Measurements from ENCODE around the gene SPATA6.

Gene SPATA6

GRCh38 chr1:48266576-48266975, 205.4 kb downstream of the SPATA6 start:
- Histone ChIP-seq H3K9me3 (ENCODE audit: control insufficient read depth in 5 of 5, low read length in 5 of 5) (peaks cover 0 to 3% (median 0%) of the 10 kb centered on the region in 5 donors), H3K36me3 (ENCODE audit: control insufficient read depth in 5 of 5, insufficient read depth in 5 of 5, low read length in 5 of 5) (no peaks in the 10 kb centered on the region), H3K4me3 (ENCODE audit: low read depth in 1 of 5, low read length in 5 of 5) (no peak overlapping the region), H3K27me3 (ENCODE audit: control insufficient read depth in 5 of 5, insufficient read depth in 4 of 5, low read length in 5 of 5) (no peaks in the 10 kb centered on the region), H3K27ac (ENCODE audit: low read depth, low read length) (no peak overlapping the region), H3K9ac (ENCODE audit: low read length in 5 of 5) (no peak overlapping the region), H3K4me1 (ENCODE audit: control insufficient read depth in 5 of 5, insufficient read depth in 5 of 5, low read length in 5 of 5) (peaks cover 0 to 21% (median 5%) of the 10 kb centered on the region in 5 donors)

GRCh38 chr1:48263041-48263440, 209.0 kb downstream of the SPATA6 start:
- no peaks in the 10 kb centered on the region for H3K36me3 ChIP-seq (ENCODE audit: control insufficient read depth in 5 of 5, insufficient read depth in 5 of 5, low read length in 5 of 5)
- H3K9ac ChIP-seq (ENCODE audit: low read length in 5 of 5): no peak overlapping the region
- peaks cover 0 to 3% (median 0%) of the 10 kb centered on the region in 5 donors for H3K9me3 ChIP-seq (ENCODE audit: control insufficient read depth in 5 of 5, low read length in 5 of 5)
- no peak overlapping the region for H3K4me3 ChIP-seq (ENCODE audit: low read depth in 1 of 5, low read length in 5 of 5)
- peaks cover 0 to 21% (median 5%) of the 10 kb centered on the region in 5 donors for H3K4me1 ChIP-seq (ENCODE audit: control insufficient read depth in 5 of 5, insufficient read depth in 5 of 5, low read length in 5 of 5)
- no peak overlapping the region for H3K27ac ChIP-seq (ENCODE audit: low read depth, low read length)
- H3K27me3 ChIP-seq (ENCODE audit: control insufficient read depth in 5 of 5, insufficient read depth in 4 of 5, low read length in 5 of 5): no peaks in the 10 kb centered on the region

- Histone ChIP-seq H3K4me3 (ENCODE audit: low read depth in 1 of 5, low read length in 5 of 5) (no peak overlapping the region), H3K36me3 (ENCODE audit: control insufficient read depth in 5 of 5, insufficient read depth in 5 of 5, low read length in 5 of 5) (no peaks in the 10 kb centered on the region), H3K27ac (ENCODE audit: low read depth, low read length) (no peak overlapping the region), H3K4me1 (ENCODE audit: control insufficient read depth in 5 of 5, insufficient read depth in 5 of 5, low read length in 5 of 5) (peaks cover 0 to 21% (median 5%) of the 10 kb centered on the region in 5 donors), H3K9me3 (ENCODE audit: control insufficient read depth in 5 of 5, low read length in 5 of 5) (no peaks in the 10 kb centered on the region), H3K27me3 (ENCODE audit: control insufficient read depth in 5 of 5, insufficient read depth in 4 of 5, low read length in 5 of 5) (no peaks in the 10 kb centered on the region), H3K9ac (ENCODE audit: low read length in 5 of 5) (no peak overlapping the region)
Observed at GRCh38 chr1:48261881-48262400, 210.1 kb downstream of the SPATA6 start.

GRCh38 chr1:48258106-48258505, 213.9 kb downstream of the SPATA6 start:
- H3K27ac ChIP-seq (ENCODE audit: low read depth, low read length): no peak overlapping the region
- H3K27me3 ChIP-seq (ENCODE audit: control insufficient read depth in 5 of 5, insufficient read depth in 4 of 5, low read length in 5 of 5): no peaks in the 10 kb centered on the region
- H3K36me3 ChIP-seq (ENCODE audit: control insufficient read depth in 5 of 5, insufficient read depth in 5 of 5, low read length in 5 of 5): no peaks in the 10 kb centered on the region
- no peaks in the 10 kb centered on the region for H3K9me3 ChIP-seq (ENCODE audit: control insufficient read depth in 5 of 5, low read length in 5 of 5)
- no peak overlapping the region for H3K9ac ChIP-seq (ENCODE audit: low read length in 5 of 5)
- no peak overlapping the region for H3K4me3 ChIP-seq (ENCODE audit: low read depth in 1 of 5, low read length in 5 of 5)
- peaks cover 0 to 13% (median 0%) of the 10 kb centered on the region in 5 donors for H3K4me1 ChIP-seq (ENCODE audit: control insufficient read depth in 5 of 5, insufficient read depth in 5 of 5, low read length in 5 of 5)

- H3K27me3 ChIP-seq (ENCODE audit: control insufficient read depth in 5 of 5, insufficient read depth in 4 of 5, low read length in 5 of 5): no peaks in the 10 kb centered on the region
- no peak overlapping the region for H3K27ac ChIP-seq (ENCODE audit: low read depth, low read length)
- no peaks in the 10 kb centered on the region for H3K9me3 ChIP-seq (ENCODE audit: control insufficient read depth in 5 of 5, low read length in 5 of 5)
- H3K4me1 ChIP-seq (ENCODE audit: control insufficient read depth in 5 of 5, insufficient read depth in 5 of 5, low read length in 5 of 5): no peaks in the 10 kb centered on the region
- no peak overlapping the region for H3K9ac ChIP-seq (ENCODE audit: low read length in 5 of 5)
- H3K36me3 ChIP-seq (ENCODE audit: control insufficient read depth in 5 of 5, insufficient read depth in 5 of 5, low read length in 5 of 5): no peaks in the 10 kb centered on the region
- no peak overlapping the region for H3K4me3 ChIP-seq (ENCODE audit: low read depth in 1 of 5, low read length in 5 of 5)
Observed at GRCh38 chr1:48254254-48254653, 217.8 kb downstream of the SPATA6 start.

GRCh38 chr1:48251821-48252220, 220.2 kb downstream of the SPATA6 start:
- H3K9ac ChIP-seq (ENCODE audit: low read length in 5 of 5): no peak overlapping the region
- no peaks in the 10 kb centered on the region for H3K27me3 ChIP-seq (ENCODE audit: control insufficient read depth in 5 of 5, insufficient read depth in 4 of 5, low read length in 5 of 5)
- H3K4me1 ChIP-seq (ENCODE audit: control insufficient read depth in 5 of 5, insufficient read depth in 5 of 5, low read length in 5 of 5): peaks cover 0 to 6% (median 2%) of the 10 kb centered on the region in 5 donors
- no peaks in the 10 kb centered on the region for H3K36me3 ChIP-seq (ENCODE audit: control insufficient read depth in 5 of 5, insufficient read depth in 5 of 5, low read length in 5 of 5)
- no peaks in the 10 kb centered on the region for H3K9me3 ChIP-seq (ENCODE audit: control insufficient read depth in 5 of 5, low read length in 5 of 5)
- H3K4me3 ChIP-seq (ENCODE audit: low read depth in 1 of 5, low read length in 5 of 5): no peak overlapping the region
- no peak overlapping the region for H3K27ac ChIP-seq (ENCODE audit: low read depth, low read length)

- no peaks in the 10 kb centered on the region for H3K9me3 ChIP-seq (ENCODE audit: control insufficient read depth in 5 of 5, low read length in 5 of 5)
- no peaks in the 10 kb centered on the region for H3K27me3 ChIP-seq (ENCODE audit: control insufficient read depth in 5 of 5, insufficient read depth in 4 of 5, low read length in 5 of 5)
- peaks cover 0 to 11% (median 7%) of the 10 kb centered on the region in 5 donors for H3K4me1 ChIP-seq (ENCODE audit: control insufficient read depth in 5 of 5, insufficient read depth in 5 of 5, low read length in 5 of 5)
- H3K36me3 ChIP-seq (ENCODE audit: control insufficient read depth in 5 of 5, insufficient read depth in 5 of 5, low read length in 5 of 5): no peaks in the 10 kb centered on the region
- H3K4me3 ChIP-seq (ENCODE audit: low read depth in 1 of 5, low read length in 5 of 5): no peak overlapping the region
- H3K27ac ChIP-seq (ENCODE audit: low read depth, low read length): no peak overlapping the region
- H3K9ac ChIP-seq (ENCODE audit: low read length in 5 of 5): no peak overlapping the region
Observed at GRCh38 chr1:48251323-48251722, 220.7 kb downstream of the SPATA6 start.

- H3K27ac ChIP-seq (ENCODE audit: low read depth, low read length): no peak overlapping the region
- H3K27me3 ChIP-seq (ENCODE audit: control insufficient read depth in 5 of 5, insufficient read depth in 4 of 5, low read length in 5 of 5): no peaks in the 10 kb centered on the region
Observed at GRCh38 chr1:48250572-48250971, 221.4 kb downstream of the SPATA6 start.

GRCh38 chr1:48249868-48250267, 222.1 kb downstream of the SPATA6 start:
- Histone ChIP-seq H3K4me1 (ENCODE audit: control insufficient read depth in 5 of 5, insufficient read depth in 5 of 5, low read length in 5 of 5) (peaks cover 4 to 19% (median 18%) of the 10 kb centered on the region in 5 donors), H3K27me3 (ENCODE audit: control insufficient read depth in 5 of 5, insufficient read depth in 4 of 5, low read length in 5 of 5) (no peaks in the 10 kb centered on the region), H3K36me3 (ENCODE audit: control insufficient read depth in 5 of 5, insufficient read depth in 5 of 5, low read length in 5 of 5) (no peaks in the 10 kb centered on the region), H3K27ac (ENCODE audit: low read depth, low read length) (no peak overlapping the region), H3K4me3 (ENCODE audit: low read depth in 1 of 5, low read length in 5 of 5) (no peak overlapping the region), H3K9ac (ENCODE audit: low read length in 5 of 5) (no peak overlapping the region), H3K9me3 (ENCODE audit: control insufficient read depth in 5 of 5, low read length in 5 of 5) (no peaks in the 10 kb centered on the region)

More at GRCh38 chr1:48250572-48250971, 221.4 kb downstream of the SPATA6 start:
- Histone ChIP-seq H3K4me3 (ENCODE audit: low read depth in 1 of 5, low read length in 5 of 5) (no peak overlapping the region), H3K36me3 (ENCODE audit: control insufficient read depth in 5 of 5, insufficient read depth in 5 of 5, low read length in 5 of 5) (no peaks in the 10 kb centered on the region), H3K4me1 (ENCODE audit: control insufficient read depth in 5 of 5, insufficient read depth in 5 of 5, low read length in 5 of 5) (peaks cover 0 to 12% (median 12%) of the 10 kb centered on the region in 5 donors), H3K9ac (ENCODE audit: low read length in 5 of 5) (no peak overlapping the region), H3K9me3 (ENCODE audit: control insufficient read depth in 5 of 5, low read length in 5 of 5) (no peaks in the 10 kb centered on the region)

GRCh38 chr1:48248356-48248755, 223.6 kb downstream of the SPATA6 start:
- Histone ChIP-seq H3K27ac (ENCODE audit: low read depth, low read length) (no peak overlapping the region), H3K9ac (ENCODE audit: low read length in 5 of 5) (no peak overlapping the region), H3K36me3 (ENCODE audit: control insufficient read depth in 5 of 5, insufficient read depth in 5 of 5, low read length in 5 of 5) (no peaks in the 10 kb centered on the region), H3K27me3 (ENCODE audit: control insufficient read depth in 5 of 5, insufficient read depth in 4 of 5, low read length in 5 of 5) (no peaks in the 10 kb centered on the region), H3K4me1 (ENCODE audit: control insufficient read depth in 5 of 5, insufficient read depth in 5 of 5, low read length in 5 of 5) (peaks cover 4 to 19% (median 18%) of the 10 kb centered on the region in 5 donors), H3K4me3 (ENCODE audit: low read depth in 1 of 5, low read length in 5 of 5) (no peak overlapping the region), H3K9me3 (ENCODE audit: control insufficient read depth in 5 of 5, low read length in 5 of 5) (no peaks in the 10 kb centered on the region)
